SJSA1 (cell line): ENCODE results near the gene TAF7L. TPM values are rescaled to one million over a fixed set of nuclear protein-coding genes. Genes with fewer than 3 reads are reported as not detected.
"Not testable (repeated sequence)": the region's sequence is repeated elsewhere in the genome, so short reads cannot be mapped to it uniquely, and the experiment has no call there.

ENCODE experiments used
- DNase-seq, 2 experiments: peaks; one replicate each; pipeline ENCODE4 v3.0.0-alpha.2; 2015 to 2020; ENCODE audit warnings: low spot score in 2 of 2, low read depth in 1 of 2
- H3K27ac ChIP-seq: fragments of 250-450 bp; sonication (Bioruptor Pico); 2 replicates; pipeline ENCODE4 v1.5.1; 2020; ENCODE audit warnings: mild to moderate bottlenecking, moderate library complexity
- H3K27me3 ChIP-seq: fragments of 250-450 bp; sonication (Bioruptor Pico); replicated peaks from 2 replicates; pipeline ENCODE4 v1.5.1; 2020; ENCODE audit warnings: mild to moderate bottlenecking, moderate library complexity
- H3K36me3 ChIP-seq: fragments of 250-450 bp; sonication (Bioruptor Pico); 2 replicates; pipeline ENCODE4 v1.5.1; 2020; ENCODE audit warnings: mild to moderate bottlenecking
- H3K4me1 ChIP-seq: fragments of 250-450 bp; sonication (Bioruptor Pico); replicated peaks from 2 replicates; pipeline ENCODE4 v1.6.1; 2021; ENCODE audit warnings: mild to moderate bottlenecking
- H3K4me3 ChIP-seq: fragments of 250-450 bp; sonication (Bioruptor Pico); 2 replicates; pipeline ENCODE4 v1.5.1; 2020; ENCODE audit warnings: mild to moderate bottlenecking
- H3K9me3 ChIP-seq: fragments of 250-450 bp; sonication (Bioruptor Pico); replicated peaks from 2 replicates; pipeline ENCODE4 v1.5.1; 2020; ENCODE audit warnings: mild to moderate bottlenecking
- total RNA-seq: library from RNA; depleted of rRNA; stranded (reverse); fragments of >200 nt; shearing (Covaris generic); gene quantifications from 2 replicates; pipeline ENCODE4 v1.2.3, GENCODE V29; 2014; rRNA removed

The TAF7L gene, protein sequence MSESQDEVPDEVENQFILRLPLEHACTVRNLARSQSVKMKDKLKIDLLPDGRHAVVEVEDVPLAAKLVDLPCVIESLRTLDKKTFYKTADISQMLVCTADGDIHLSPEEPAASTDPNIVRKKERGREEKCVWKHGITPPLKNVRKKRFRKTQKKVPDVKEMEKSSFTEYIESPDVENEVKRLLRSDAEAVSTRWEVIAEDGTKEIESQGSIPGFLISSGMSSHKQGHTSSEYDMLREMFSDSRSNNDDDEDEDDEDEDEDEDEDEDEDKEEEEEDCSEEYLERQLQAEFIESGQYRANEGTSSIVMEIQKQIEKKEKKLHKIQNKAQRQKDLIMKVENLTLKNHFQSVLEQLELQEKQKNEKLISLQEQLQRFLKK
- 0.08 TPM in 1 of 2 replicates, not detected in the other for total RNA-seq

DNA sequence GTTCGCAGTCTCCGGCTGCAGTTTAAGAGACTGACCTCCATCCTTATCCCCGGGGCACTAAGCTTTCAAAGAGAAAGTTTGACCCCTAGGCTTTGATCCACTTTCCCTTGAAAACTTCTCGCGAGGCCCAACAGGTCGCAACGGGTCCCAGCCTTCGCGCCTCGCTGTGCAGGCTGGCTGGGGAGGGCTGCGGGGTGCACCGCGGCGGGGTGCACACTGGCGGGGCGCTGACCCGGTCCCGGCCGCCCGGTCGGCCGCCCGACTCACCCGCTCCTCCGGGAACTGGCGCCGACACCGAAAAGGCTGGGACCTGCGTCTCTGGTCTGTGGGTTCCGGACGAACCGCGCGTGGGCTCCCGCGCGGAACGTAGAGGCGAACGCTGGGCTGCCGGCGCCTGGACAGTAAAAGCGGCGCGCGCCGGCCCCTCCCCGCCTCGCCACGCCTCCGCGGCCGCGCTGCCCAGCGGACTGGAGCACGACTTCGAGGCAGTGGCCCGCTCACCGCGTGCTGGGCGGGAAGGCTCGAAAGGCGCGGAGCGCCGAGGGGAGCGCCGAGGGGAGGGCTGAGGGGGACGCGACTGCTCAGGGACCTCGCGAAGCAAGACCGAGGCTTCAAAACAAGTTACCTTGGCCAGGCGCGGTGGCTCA is at the start of gene TAF7L:
Gene TAF7L, minus strand, starts transcription at position 378 of the 647 bp plus-strand sequence. CDS start 3,791 bp downstream, outside the sequence.
- Histone ChIP-seq H3K9me3 (no peaks in the 10 kb centered on the region), H3K36me3 (no peaks in the 10 kb centered on the region), H3K4me3 (no peak within 1 kb of the TSS), H3K27ac (no peak within 1 kb of the TSS), H3K4me1 (no peaks in the 10 kb centered on the region), H3K27me3 (no peaks in the 10 kb centered on the region)
- DNase-seq: no peak

DNA sequence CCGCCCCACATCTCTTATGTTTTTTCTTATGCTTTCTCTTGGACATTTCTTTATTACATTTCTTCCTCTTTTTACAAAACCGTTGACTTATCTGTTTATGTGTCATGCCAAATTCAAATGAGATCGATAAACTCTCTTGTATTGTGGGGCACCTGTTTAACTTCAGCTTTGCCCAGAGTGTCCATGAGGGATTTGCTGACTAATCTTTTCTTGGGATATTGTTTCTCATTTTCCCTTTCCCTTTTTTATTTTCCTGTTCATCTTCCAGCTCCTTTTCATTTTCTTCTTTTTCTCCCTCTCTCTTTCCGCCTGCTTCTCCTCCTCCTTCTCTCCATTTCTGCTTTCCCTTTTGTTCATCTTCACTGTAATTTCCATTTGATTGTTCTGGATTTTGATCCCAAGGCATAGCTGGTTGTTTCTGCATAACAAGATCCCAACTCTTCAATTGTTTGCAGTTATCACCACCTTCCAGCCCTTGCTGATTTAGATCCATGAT is 46.7 kb upstream of the TAF7L start:
- Histone ChIP-seq H3K27ac (no peak overlapping the region), H3K4me1 (no peaks in the 10 kb centered on the region), H3K4me3 (no peak overlapping the region)

DNA sequence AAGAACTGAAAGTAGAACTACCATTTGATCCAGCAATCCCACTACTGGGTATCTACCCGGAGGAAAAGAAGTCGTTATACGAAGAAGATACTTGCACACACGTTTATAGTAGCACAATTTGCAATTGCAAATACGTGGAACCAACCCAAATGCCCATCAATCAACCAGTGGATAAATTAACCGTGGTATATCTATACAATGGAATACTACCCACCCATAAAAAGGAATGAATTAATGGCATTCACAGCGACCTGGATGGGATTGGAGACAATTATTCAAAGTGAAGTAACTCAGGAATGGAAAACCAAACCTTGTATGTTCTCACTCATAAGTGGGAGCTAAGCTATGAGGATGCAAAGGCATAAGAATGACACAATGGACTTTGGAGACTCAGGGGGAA is 43.2 kb upstream of the TAF7L start:
- H3K36me3 ChIP-seq, H3K9me3 ChIP-seq, DNase-seq, H3K27me3 ChIP-seq, H3K4me3 ChIP-seq, H3K27ac ChIP-seq, H3K4me1 ChIP-seq: not testable (repeated sequence)

More for the DNA sequence above, 46.7 kb upstream of the TAF7L start:
- H3K9me3 ChIP-seq: no peaks in the 10 kb centered on the region
- no peaks in the 10 kb centered on the region for H3K36me3 ChIP-seq
- no peak for DNase-seq
- no peaks in the 10 kb centered on the region for H3K27me3 ChIP-seq

DNA sequence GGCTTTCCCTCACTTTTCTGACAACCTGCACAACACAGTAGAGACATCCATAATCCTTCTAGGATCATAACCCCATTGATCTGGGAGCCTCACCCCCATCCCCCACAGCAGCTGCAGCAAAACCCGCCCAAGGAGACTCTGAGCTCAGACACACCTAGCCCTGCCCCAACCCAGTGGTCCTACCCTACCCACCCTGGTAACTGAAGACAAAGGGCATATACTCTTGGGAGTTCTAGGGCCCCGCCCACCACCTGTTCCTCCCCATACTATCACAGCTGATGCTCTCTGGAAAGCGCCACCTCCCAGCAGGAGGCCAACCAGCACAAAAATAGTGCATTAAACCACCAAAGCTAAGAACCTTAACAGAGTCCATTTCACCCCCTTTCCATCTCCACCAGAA is 35.5 kb upstream of the TAF7L start:
- H3K27me3 ChIP-seq, H3K36me3 ChIP-seq, H3K9me3 ChIP-seq, H3K4me3 ChIP-seq, DNase-seq, H3K4me1 ChIP-seq, H3K27ac ChIP-seq: not testable (repeated sequence)

DNA sequence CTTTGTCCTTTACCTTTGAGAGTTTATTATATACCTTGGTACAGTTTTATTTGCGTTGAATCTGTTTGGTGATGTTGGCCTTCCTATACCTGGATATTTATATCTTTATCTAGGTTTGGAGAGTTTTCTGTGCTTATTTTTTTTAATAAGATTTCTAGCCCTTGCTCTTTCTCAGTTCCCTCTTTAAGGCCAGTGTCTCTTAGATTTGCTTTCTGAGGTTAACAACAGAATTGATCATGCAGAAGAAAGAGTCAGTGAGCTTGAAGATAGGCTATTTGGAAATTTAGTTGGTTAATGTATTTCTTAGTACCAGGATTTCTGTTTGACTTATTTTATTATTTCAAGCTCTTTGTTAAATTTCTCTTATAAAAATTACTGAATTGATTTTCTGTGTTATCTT is 12.7 kb upstream of the TAF7L start:
- no peaks in the 10 kb centered on the region for H3K4me1 ChIP-seq
- no peak overlapping the region for H3K27ac ChIP-seq
- no peak for DNase-seq
- H3K4me3 ChIP-seq: no peak overlapping the region
- H3K27me3 ChIP-seq: no peaks in the 10 kb centered on the region
- no peaks in the 10 kb centered on the region for H3K36me3 ChIP-seq
- no peaks in the 10 kb centered on the region for H3K9me3 ChIP-seq

DNA sequence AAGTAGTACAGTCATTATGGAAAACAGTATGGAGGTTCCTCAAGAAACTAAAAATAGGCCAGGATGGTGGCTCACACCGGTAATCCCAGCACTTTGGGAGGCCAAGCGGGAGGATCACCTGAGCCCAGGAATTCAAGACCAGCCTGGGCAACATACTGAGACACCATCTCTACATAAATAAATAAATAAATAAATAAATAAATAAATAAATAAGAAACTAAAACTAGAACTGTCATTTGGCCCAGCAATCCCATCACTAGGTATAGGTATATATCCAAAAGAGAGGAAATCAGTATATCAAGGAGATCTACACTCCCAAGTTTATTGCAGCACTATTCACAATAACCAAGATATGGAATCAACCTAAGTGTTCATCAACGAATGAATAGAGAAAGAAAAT is 4.5 kb upstream of the TAF7L start:
- not testable (repeated sequence) for H3K9me3 ChIP-seq, H3K4me1 ChIP-seq, H3K27ac ChIP-seq, DNase-seq, H3K36me3 ChIP-seq, H3K4me3 ChIP-seq, H3K27me3 ChIP-seq

DNA sequence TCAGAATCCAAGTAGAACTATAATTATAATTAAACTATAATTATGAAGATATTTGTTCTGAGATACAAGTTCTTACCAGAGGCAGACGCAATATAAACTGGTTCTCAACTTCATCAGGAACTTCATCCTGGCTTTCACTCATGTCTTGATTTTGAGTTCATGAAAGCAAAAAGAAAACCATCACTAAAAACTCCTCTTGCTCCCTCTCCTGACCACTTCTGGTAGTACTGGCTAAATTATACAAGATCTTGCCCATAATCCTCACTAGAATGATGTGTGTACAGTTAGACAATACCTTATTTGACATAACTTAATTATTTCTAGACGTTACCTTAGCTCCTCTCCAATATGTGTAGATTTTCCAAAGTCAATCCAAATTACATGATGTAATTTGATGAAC is 3.7 kb downstream of the TAF7L start:
- Histone ChIP-seq H3K27me3 (no peaks in the 10 kb centered on the region), H3K36me3 (no peaks in the 10 kb centered on the region), H3K9me3 (no peaks in the 10 kb centered on the region), H3K4me3 (no peak overlapping the region), H3K27ac (no peak overlapping the region), H3K4me1 (no peaks in the 10 kb centered on the region)
- DNase-seq: peak in 1 of 2 experiments; percentile 19

DNA sequence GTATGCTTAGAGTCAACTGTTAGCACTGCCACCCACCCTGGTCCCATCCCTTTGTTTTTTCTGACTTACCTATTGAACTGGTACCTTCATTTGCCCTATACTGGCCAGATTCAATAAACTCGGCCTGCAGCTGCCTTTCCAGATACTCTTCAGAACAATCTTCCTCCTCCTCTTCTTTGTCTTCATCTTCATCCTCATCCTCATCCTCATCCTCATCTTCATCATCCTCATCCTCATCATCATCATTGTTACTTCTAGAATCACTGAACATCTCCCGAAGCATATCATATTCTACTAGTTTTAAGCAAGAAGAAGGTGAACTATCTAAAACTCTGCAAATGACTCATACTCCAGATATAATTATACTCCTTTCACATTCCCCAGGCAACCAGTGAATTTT is 14.9 kb downstream of the TAF7L start:
- H3K36me3 ChIP-seq: no peaks in the 10 kb centered on the region
- H3K27me3 ChIP-seq: no peaks in the 10 kb centered on the region
- no peaks in the 10 kb centered on the region for H3K4me1 ChIP-seq
- no peaks in the 10 kb centered on the region for H3K9me3 ChIP-seq
- H3K4me3 ChIP-seq: no peak overlapping the region
- no peak overlapping the region for H3K27ac ChIP-seq
- DNase-seq: no peak

DNA sequence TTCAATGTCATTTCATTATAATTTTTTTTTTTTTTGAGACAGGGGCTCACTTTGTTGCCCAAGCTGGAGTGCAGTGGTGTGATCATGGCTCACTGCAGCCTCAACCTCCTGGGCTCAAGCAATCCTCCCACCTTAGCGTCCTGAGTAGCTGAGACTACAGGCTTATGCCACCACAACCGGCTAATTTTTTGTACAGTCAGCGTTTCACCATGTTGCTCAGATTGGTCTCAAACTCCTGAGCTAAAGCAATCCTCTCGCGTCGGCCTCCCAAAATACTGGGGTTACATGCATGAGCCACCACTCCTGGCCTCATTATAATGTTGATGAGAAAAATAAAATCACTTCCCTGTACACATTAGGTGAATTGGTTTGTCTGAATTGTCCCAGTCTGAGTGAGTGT is 16.9 kb downstream of the TAF7L start:
- no peaks in the 10 kb centered on the region for H3K27me3 ChIP-seq
- no peak overlapping the region for H3K27ac ChIP-seq
- no peaks in the 10 kb centered on the region for H3K9me3 ChIP-seq
- no peaks in the 10 kb centered on the region for H3K36me3 ChIP-seq
- no peak overlapping the region for H3K4me3 ChIP-seq
- H3K4me1 ChIP-seq: no peaks in the 10 kb centered on the region
- no peak for DNase-seq

DNA sequence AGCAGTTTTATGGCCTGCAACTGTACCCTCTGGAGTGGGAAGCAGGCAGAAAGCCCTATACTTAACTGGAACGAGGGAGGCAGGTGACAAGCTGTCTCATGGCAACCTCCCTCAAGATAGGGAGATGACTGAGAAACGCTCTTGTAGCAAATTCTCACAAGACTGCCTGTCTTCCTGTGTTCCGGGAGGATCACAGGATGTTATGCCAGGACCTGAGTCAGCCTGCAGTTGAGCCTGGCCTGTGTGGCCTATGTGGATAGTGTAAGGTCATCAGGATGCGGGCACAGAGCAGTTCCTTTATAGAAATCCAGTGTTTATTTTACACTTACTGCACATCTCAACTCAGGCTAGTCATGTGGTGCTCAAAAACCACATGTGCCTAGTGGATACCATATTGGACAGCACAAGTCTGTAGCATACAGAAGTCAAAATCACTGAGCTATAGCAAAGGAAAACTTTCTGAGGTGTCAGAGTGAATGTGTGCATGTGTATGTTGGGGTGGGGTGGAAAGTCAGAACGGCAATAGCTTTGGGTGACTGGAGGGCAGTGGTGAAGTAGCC is 25.2 kb downstream of the TAF7L start:
- H3K27ac ChIP-seq: no peak overlapping the region
- peaks cover 9% of the 10 kb centered on the region for H3K4me1 ChIP-seq
- H3K36me3 ChIP-seq: no peaks in the 10 kb centered on the region
- no peaks in the 10 kb centered on the region for H3K9me3 ChIP-seq
- H3K4me3 ChIP-seq: no peak overlapping the region
- DNase-seq: peak; percentile 5 to 44
- no peaks in the 10 kb centered on the region for H3K27me3 ChIP-seq

DNA sequence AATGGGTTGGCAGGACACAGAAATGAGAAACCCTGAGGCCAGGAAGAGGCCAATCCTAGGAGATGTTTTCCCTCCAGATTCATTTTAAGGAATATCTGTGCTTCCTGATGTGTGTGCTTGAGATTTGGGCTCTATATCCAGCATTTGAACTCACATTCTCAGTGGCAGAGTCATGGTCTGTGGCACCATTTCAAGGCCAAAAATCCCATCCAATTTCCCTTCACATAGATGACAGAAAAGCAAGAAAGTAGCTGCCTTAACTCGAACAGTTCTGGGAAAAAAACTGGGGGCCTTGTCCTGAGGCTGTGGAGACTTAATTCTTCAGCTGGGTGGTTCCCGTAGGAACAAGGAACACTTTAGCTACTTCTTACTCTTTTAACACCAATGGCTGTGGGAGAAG is 27.4 kb downstream of the TAF7L start:
- Histone ChIP-seq H3K4me1 (peaks cover 9% of the 10 kb centered on the region), H3K9me3 (no peaks in the 10 kb centered on the region), H3K36me3 (no peaks in the 10 kb centered on the region), H3K27me3 (no peaks in the 10 kb centered on the region), H3K4me3 (no peak overlapping the region), H3K27ac (no peak overlapping the region)
- no peak for DNase-seq

DNA sequence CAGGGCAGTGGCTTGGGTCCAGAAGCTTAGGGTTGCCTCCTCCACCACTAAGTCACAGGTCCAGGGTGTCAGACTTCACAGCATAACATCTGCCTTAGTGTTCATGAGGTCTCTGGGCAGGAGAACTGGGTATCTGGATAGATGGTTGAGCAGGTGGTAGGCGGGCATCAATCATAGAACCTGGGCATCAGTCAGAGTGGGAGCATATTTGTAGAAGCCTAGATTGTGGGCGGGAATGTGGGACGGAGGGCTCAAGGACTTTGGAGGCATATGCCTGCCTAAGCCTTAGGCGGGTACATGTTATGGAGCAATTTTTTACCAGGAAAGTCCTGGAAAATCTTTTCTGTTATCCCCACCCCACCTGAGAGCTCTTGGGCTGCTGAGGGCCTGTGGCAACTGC is 28.5 kb downstream of the TAF7L start:
- no peaks in the 10 kb centered on the region for H3K9me3 ChIP-seq
- DNase-seq: no peak
- peaks cover 9% of the 10 kb centered on the region for H3K4me1 ChIP-seq
- no peak overlapping the region for H3K4me3 ChIP-seq
- H3K36me3 ChIP-seq: no peaks in the 10 kb centered on the region
- no peak overlapping the region for H3K27ac ChIP-seq
- H3K27me3 ChIP-seq: no peaks in the 10 kb centered on the region

DNA sequence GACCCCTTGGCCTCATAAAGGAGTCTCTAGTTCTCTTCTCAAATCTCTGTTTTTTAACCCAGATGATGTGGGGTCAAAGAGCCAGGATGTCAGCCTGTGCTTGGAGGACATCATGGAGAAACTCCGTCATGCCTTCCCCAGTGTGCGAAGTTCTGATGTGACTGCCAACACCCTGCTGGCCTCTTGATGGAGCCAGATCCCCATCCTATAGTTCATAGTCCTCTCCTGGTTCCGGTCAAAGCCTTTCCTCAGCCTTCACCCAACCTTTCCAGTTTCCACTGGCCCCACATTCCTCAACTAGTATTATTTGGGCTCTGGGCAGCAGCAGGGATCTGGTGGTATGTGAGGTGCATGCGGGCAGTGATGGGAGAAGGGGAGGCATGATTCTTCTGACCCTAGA is 30.7 kb downstream of the TAF7L start:
- Histone ChIP-seq H3K4me3 (no peak overlapping the region), H3K36me3 (no peaks in the 10 kb centered on the region), H3K27ac (no peak overlapping the region), H3K4me1 (no peaks in the 10 kb centered on the region), H3K9me3 (no peaks in the 10 kb centered on the region), H3K27me3 (no peaks in the 10 kb centered on the region)
- no peak for DNase-seq

DNA sequence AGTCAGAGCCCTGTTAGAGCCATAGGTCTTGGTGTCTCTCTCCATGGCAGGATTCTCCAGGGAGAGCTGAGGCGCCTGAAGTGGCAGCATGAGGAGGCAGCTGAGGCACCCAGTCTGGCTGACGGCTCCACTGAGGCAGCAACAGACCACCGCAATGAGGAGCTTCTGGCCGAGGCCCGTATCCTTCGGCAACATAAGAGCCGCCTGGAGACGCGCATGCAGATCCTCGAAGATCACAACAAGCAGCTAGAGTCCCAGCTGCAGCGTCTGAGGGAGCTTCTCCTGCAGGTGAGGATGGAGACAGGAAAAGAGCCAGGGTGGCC is 32.9 kb downstream of the TAF7L start:
- Histone ChIP-seq H3K36me3 (no peaks in the 10 kb centered on the region), H3K4me1 (no peaks in the 10 kb centered on the region), H3K4me3 (no peak overlapping the region), H3K27me3 (no peaks in the 10 kb centered on the region), H3K9me3 (no peaks in the 10 kb centered on the region), H3K27ac (no peak overlapping the region)
- DNase-seq: no peak
